Neural progenitor cell (in vitro differentiated cells): ENCODE data around the gene RFX3.

Source experiments
- EZH2 ChIP-seq: fragments of 200-600 bp; sonication (generic); IDR thresholded peaks from 2 replicates; pipeline ENCODE4 v1.6.1; 2017; ENCODE audit warnings: antibody characterized with exemption, mild to moderate bottlenecking, moderate library complexity
- EZH2phosphoT487 ChIP-seq: fragments of 200-600 bp; sonication (generic); IDR thresholded peaks from 2 replicates; pipeline ENCODE4 v1.6.1; 2017; ENCODE audit warnings: antibody characterized with exemption
- TF ChIP-seq, protein P1 (sequence below): fragments of 200-600 bp; sonication (generic); IDR thresholded peaks from 2 replicates; pipeline ENCODE4 v1.5.1; 2017; ENCODE audit warnings: antibody characterized with exemption, mild to moderate bottlenecking

DNA sequence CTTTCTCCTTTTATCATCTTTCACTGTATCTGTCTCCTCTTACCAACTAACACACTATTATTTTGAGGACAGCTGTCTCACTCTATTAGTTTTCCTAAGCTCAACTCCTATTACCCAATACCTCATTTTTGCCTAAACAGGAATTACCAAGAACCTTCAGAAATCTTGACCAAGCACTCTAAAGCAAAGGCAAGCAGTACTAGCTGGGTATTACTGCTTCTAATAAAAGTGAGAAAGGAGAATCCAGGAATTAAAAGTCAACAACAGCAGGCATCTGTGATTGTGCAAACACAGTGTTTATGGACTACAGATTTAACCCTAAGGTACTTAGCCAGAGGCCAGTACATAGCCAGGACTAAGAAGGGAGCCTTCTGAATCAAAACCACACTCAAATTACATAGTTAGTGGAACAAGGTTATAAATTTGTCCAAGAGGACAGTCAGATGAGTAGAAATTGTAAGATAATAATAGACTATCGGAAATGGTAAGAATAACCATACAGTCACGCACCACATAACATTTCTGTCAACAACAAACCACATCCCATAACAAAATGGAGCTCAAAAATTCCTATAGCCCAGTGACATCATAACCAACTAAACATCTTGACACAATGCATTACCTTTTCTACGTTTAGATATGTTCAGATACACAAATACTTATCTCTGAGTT, 8.3 kb downstream of the RFX3 start:
- TF ChIP-seq, protein P1, sequence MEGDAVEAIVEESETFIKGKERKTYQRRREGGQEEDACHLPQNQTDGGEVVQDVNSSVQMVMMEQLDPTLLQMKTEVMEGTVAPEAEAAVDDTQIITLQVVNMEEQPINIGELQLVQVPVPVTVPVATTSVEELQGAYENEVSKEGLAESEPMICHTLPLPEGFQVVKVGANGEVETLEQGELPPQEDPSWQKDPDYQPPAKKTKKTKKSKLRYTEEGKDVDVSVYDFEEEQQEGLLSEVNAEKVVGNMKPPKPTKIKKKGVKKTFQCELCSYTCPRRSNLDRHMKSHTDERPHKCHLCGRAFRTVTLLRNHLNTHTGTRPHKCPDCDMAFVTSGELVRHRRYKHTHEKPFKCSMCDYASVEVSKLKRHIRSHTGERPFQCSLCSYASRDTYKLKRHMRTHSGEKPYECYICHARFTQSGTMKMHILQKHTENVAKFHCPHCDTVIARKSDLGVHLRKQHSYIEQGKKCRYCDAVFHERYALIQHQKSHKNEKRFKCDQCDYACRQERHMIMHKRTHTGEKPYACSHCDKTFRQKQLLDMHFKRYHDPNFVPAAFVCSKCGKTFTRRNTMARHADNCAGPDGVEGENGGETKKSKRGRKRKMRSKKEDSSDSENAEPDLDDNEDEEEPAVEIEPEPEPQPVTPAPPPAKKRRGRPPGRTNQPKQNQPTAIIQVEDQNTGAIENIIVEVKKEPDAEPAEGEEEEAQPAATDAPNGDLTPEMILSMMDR, result no peak
- TF ChIP-seq EZH2phosphoT487 (no peak), EZH2 (no peak)
